Astrocyte (in vitro differentiated cells and primary cell): Measurements from ENCODE around the gene CACNA1C.

ENCODE experiments used
- CTCF ChIP-seq: IDR thresholded peaks from 2 replicates; pipeline ENCODE4 v1.5.1; 2011; ENCODE audit warnings: low read depth, mild to moderate bottlenecking, inconsistent platforms, low read length, moderate library complexity; ENCODE audit not compliant: insufficient read depth
- EZH2 ChIP-seq: IDR thresholded peaks from 2 replicates; pipeline ENCODE4 v1.6.1; 2012; ENCODE audit warnings: mild to moderate bottlenecking, low read length, inconsistent platforms; ENCODE audit not compliant: insufficient read depth

GRCh38 chr12:2267703-2268470 is 215.1 kb downstream of the CACNA1C start:
- no peak for TF ChIP-seq EZH2
- TF ChIP-seq CTCF, result no peak
